Trophoblast cell (in vitro differentiated cells and primary cell): Measurements from ENCODE around the gene ESYT2.

ENCODE experiments used
- DNase-seq, 2 donors: peaks; one replicate each; pipeline ENCODE4 v3.0.0-alpha.2; 2016
- H2AFZ ChIP-seq: 2 replicates; pipeline ENCODE4 v1.6.1; 2013; ENCODE audit warnings: low read length, moderate library complexity, mild to moderate bottlenecking; ENCODE audit not compliant: insufficient read depth, poor library complexity
- H2AK5ac ChIP-seq: 2 replicates; pipeline ENCODE4 v1.6.1; 2013; ENCODE audit warnings: mild to moderate bottlenecking, low read length
- H2BK120ac ChIP-seq: 2 replicates; pipeline ENCODE4 v1.6.1; 2013; ENCODE audit warnings: low read length, mild to moderate bottlenecking, moderate library complexity; ENCODE audit not compliant: insufficient read depth, poor library complexity
- H2BK12ac ChIP-seq: 2 replicates; pipeline ENCODE4 v1.6.1; 2013; ENCODE audit warnings: mild to moderate bottlenecking, low read length, moderate library complexity
- H2BK5ac ChIP-seq: 2 replicates; pipeline ENCODE4 v1.6.1; 2013; ENCODE audit warnings: low read length, low read depth, moderate library complexity, mild to moderate bottlenecking; ENCODE audit not compliant: poor library complexity
- H3K14ac ChIP-seq: 2 replicates; pipeline ENCODE4 v1.6.1; 2013; ENCODE audit warnings: mild to moderate bottlenecking, low read length
- H3K18ac ChIP-seq: 2 replicates; pipeline ENCODE4 v1.6.1; 2013; ENCODE audit warnings: mild to moderate bottlenecking, low read length
- H3K23ac ChIP-seq: 2 replicates; pipeline ENCODE4 v1.6.1; 2013; ENCODE audit warnings: low read length
- H3K27ac ChIP-seq: 2 replicates; pipeline ENCODE4 v1.5.1; 2013; ENCODE audit warnings: low read depth, mild to moderate bottlenecking, inconsistent platforms, low read length, moderate library complexity
- H3K27me3 ChIP-seq: 2 replicates; pipeline ENCODE4 v1.6.1; 2013; ENCODE audit warnings: inconsistent platforms, mild to moderate bottlenecking, low read length, moderate library complexity; ENCODE audit not compliant: insufficient read depth
- H3K36me3 ChIP-seq, 2 experiments: 1 replicate in 1 of 2; 2 replicates in 1 of 2; pipeline ENCODE4 v1.6.1; 2013; ENCODE audit warnings: low read length in 2 of 2, mild to moderate bottlenecking in 2 of 2, moderate library complexity in 1 of 2; ENCODE audit not compliant: insufficient read depth in 2 of 2, control insufficient read depth in 1 of 2
- H3K4ac ChIP-seq: 2 replicates; pipeline ENCODE4 v1.6.1; 2013; ENCODE audit warnings: low read depth, mild to moderate bottlenecking, low read length, moderate library complexity
- H3K4me1 ChIP-seq, 2 experiments: 1 replicate in 1 of 2; 2 replicates in 1 of 2; pipeline ENCODE4 v1.6.1; 2013; ENCODE audit warnings: low read length in 2 of 2, mild to moderate bottlenecking in 2 of 2, moderate library complexity in 1 of 2; ENCODE audit not compliant: insufficient read depth in 2 of 2, control insufficient read depth in 1 of 2
- H3K4me2 ChIP-seq: 2 replicates; pipeline ENCODE4 v1.6.1; 2013; ENCODE audit warnings: inconsistent platforms, mild to moderate bottlenecking, low read length, moderate library complexity
- H3K4me3 ChIP-seq: 2 replicates; pipeline ENCODE4 v1.5.1; 2013; ENCODE audit warnings: mild to moderate bottlenecking, low read depth, low read length, inconsistent platforms
- H3K79me1 ChIP-seq: one replicate; pipeline ENCODE4 v1.6.1; 2013; ENCODE audit warnings: low read length
- H3K79me2 ChIP-seq: 2 replicates; pipeline ENCODE4 v1.6.1; 2013; ENCODE audit warnings: low read length, mild to moderate bottlenecking; ENCODE audit not compliant: control insufficient read depth, insufficient read depth, poor library complexity
- H3K9ac ChIP-seq: 2 replicates; pipeline ENCODE4 v1.6.1; 2013; ENCODE audit warnings: mild to moderate bottlenecking, low read length
- H3K9me3 ChIP-seq: 2 replicates; pipeline ENCODE4 v1.6.1; 2013; ENCODE audit warnings: low read depth, mild to moderate bottlenecking, control low read depth, inconsistent platforms, low read length; ENCODE audit not compliant: insufficient read depth
- H4K12ac ChIP-seq: 2 replicates; pipeline ENCODE4 v1.6.1; 2013; ENCODE audit warnings: low read depth, mild to moderate bottlenecking, low read length, moderate library complexity
- H4K8ac ChIP-seq: 2 replicates; pipeline ENCODE4 v1.6.1; 2013; ENCODE audit warnings: low read depth, mild to moderate bottlenecking, low read length, moderate library complexity
- H4K91ac ChIP-seq: one replicate; pipeline ENCODE4 v1.6.1; 2013; ENCODE audit warnings: low read depth, mild to moderate bottlenecking, low read length, moderate library complexity
- WGBS: extraction: QIAGEN DNeasy Blood & Tissue Kit; methylation state at CpG from one replicate; pipeline ENCODE4 v1.1.7; 2013; ENCODE audit warnings: missing lambda C conversion rate; ENCODE audit not compliant: insufficient read length, insufficient coverage; ENCODE audit errors: extremely low coverage; 5-methylcytosine and 5-hydroxymethylcytosine counted together

ESYT2 gene

GRCh38 chr7:158777793-158778192, 51.5 kb downstream of the ESYT2 start:
- Histone ChIP-seq H3K4me3 (no peak overlapping the region), H4K8ac (no peak overlapping the region), H3K14ac (no peak overlapping the region), H3K27me3 (no peaks in the 10 kb centered on the region), H3K79me1 (no peaks in the 10 kb centered on the region), H3K9me3 (no peaks in the 10 kb centered on the region), H3K36me3 (peaks cover 5 to 40% of the 10 kb centered on the region in 2 experiments), H2AK5ac (no peak overlapping the region), H2BK5ac (no peak overlapping the region), H3K4me1 (no peaks in the 10 kb centered on the region), H2BK120ac (no peak overlapping the region), H2AFZ (no peak overlapping the region), H2BK12ac (no peak overlapping the region), H3K4me2 (no peak overlapping the region), H3K23ac (no peak overlapping the region), H4K91ac (no peak overlapping the region), H3K79me2 (no peaks in the 10 kb centered on the region), H4K12ac (no peak overlapping the region), H3K9ac (no peak overlapping the region), H3K18ac (no peak overlapping the region), H3K27ac (no peak overlapping the region), H3K4ac (no peak overlapping the region)
- no CpG with 5 or more reads among the region's 10 CpGs for WGBS
- no peak for DNase-seq

DNA sequence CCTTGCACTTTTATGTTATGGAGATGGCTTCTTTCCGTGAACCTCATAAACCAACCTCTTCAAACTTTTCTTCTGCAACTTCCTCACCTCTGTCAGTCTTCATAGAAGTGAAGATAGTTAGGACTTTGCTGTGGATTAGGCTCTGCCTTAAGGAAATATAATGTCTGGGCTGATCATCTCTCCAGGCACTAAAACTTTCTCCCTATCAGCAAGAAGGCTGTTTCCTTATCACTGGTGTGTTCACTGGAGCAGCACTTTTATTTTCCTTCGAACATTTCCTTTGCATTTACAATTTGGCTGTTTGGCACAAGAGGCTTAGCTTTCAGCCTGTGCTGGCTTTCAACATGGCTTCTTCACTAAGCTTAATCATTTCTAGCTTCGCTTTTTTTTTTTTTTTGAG, 52.8 kb downstream of the ESYT2 start:
- Histone ChIP-seq H3K14ac (no peak overlapping the region), H4K12ac (no peak overlapping the region), H2BK5ac (no peak overlapping the region), H2BK12ac (no peak overlapping the region), H2AFZ (no peak overlapping the region), H4K8ac (no peak overlapping the region), H3K23ac (no peak overlapping the region), H3K9ac (no peak overlapping the region), H3K4me1 (peaks cover 0 to under 1% of the 10 kb centered on the region in 2 experiments), H3K79me2 (no peaks in the 10 kb centered on the region), H3K18ac (no peak overlapping the region), H4K91ac (no peak overlapping the region), H3K79me1 (no peaks in the 10 kb centered on the region), H3K4me2 (no peak overlapping the region), H3K36me3 (peaks cover 6 to 28% of the 10 kb centered on the region in 2 experiments), H3K27me3 (no peaks in the 10 kb centered on the region), H3K4me3 (no peak overlapping the region), H2BK120ac (no peak overlapping the region), H3K27ac (no peak overlapping the region), H3K9me3 (no peaks in the 10 kb centered on the region), H3K4ac (no peak overlapping the region), H2AK5ac (no peak overlapping the region)
- WGBS, result no CpG with 5 or more reads among the region's 3 CpGs
- DNase-seq, result no peak

DNA sequence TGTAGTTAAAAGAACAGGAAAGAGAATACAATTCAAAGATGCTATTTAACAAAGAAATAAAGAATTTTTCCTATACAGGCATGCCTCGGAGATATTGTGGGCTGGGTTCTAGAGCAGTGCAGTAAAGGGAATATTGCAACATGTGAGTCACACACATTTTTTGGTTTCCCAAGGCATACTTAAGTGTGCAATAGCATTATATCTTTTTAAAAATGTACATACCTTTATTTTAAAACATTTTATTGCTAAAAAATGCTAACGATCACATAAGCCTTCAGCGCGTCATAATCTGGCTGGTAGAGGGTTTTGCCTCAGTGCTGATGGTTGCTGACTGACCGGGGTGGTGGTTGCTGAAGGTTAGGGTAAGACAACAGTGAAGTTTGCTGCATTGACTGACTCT, 54.4 kb downstream of the ESYT2 start:
- DNase-seq, result peak; percentile 15 to 64
- Histone ChIP-seq H3K4me1 (peaks cover 0 to 2% of the 10 kb centered on the region in 2 experiments), H4K91ac (no peak overlapping the region), H3K4me3 (no peak overlapping the region), H4K12ac (no peak overlapping the region), H3K79me1 (no peaks in the 10 kb centered on the region), H3K4me2 (no peak overlapping the region), H3K27me3 (no peaks in the 10 kb centered on the region), H2BK12ac (no peak overlapping the region), H3K9me3 (no peaks in the 10 kb centered on the region), H4K8ac (no peak overlapping the region), H3K18ac (no peak overlapping the region), H3K36me3 (peaks cover 9 to 17% of the 10 kb centered on the region in 2 experiments), H3K79me2 (no peaks in the 10 kb centered on the region), H3K27ac (no peak overlapping the region), H2BK5ac (peak overlapping the region; percentile 30), H2AK5ac (no peak overlapping the region), H3K9ac (no peak overlapping the region), H2BK120ac (no peak overlapping the region), H2AFZ (no peak overlapping the region), H3K14ac (no peak overlapping the region), H3K23ac (no peak overlapping the region), H3K4ac (no peak overlapping the region)
- no CpG with 5 or more reads among the region's 5 CpGs for WGBS

DNA sequence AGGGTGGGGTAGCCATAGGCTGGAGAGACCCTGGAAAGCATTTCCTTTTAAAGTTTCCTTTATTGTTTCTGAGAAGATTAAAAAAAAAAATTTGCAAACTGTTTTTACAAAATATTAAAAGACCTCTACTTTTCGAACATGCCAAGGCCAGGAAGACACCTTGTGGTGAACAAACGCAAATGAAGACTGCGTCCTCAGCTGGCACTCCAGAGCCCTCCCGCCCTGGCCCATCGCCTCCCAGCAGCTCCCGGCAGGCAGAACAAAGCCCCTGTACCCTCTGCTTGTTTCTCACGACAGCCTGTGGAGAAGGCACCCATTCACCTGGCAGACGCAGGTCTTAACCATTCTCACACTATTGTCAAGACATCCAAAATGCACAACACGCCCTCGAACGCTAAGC, 56.4 kb downstream of the ESYT2 start:
- H3K4me2 ChIP-seq, result no peak overlapping the region
- no peak overlapping the region for H3K18ac ChIP-seq
- DNase-seq, result no peak
- H3K9me3 ChIP-seq, result no peaks in the 10 kb centered on the region
- H3K36me3 ChIP-seq, result peaks cover 12 to 17% of the 10 kb centered on the region in 2 experiments
- H4K91ac ChIP-seq, result no peak overlapping the region
- no peak overlapping the region for H2BK120ac ChIP-seq
- H3K27ac ChIP-seq, result no peak overlapping the region
- H2BK5ac ChIP-seq, result no peak overlapping the region
- H3K4ac ChIP-seq, result no peak overlapping the region
- no peak overlapping the region for H3K23ac ChIP-seq
- no peaks in the 10 kb centered on the region for H3K79me2 ChIP-seq
- no peak overlapping the region for H3K4me3 ChIP-seq
- H4K8ac ChIP-seq, result no peak overlapping the region
- no peak overlapping the region for H3K14ac ChIP-seq
- no peak overlapping the region for H4K12ac ChIP-seq
- H2AK5ac ChIP-seq, result no peak overlapping the region
- no CpG with 5 or more reads among the region's 11 CpGs for WGBS
- H2BK12ac ChIP-seq, result no peak overlapping the region
- no peaks in the 10 kb centered on the region for H3K27me3 ChIP-seq
- H3K4me1 ChIP-seq, result peaks cover 0 to 2% of the 10 kb centered on the region in 2 experiments
- H2AFZ ChIP-seq, result no peak overlapping the region
- no peaks in the 10 kb centered on the region for H3K79me1 ChIP-seq
- H3K9ac ChIP-seq, result no peak overlapping the region
